Measurements from ENCODE around the gene EFCAB10.
"Not testable (repeated sequence)": the region's sequence is repeated elsewhere in the genome, so short reads cannot be mapped to it uniquely, and the experiment has no call there.

DNA sequence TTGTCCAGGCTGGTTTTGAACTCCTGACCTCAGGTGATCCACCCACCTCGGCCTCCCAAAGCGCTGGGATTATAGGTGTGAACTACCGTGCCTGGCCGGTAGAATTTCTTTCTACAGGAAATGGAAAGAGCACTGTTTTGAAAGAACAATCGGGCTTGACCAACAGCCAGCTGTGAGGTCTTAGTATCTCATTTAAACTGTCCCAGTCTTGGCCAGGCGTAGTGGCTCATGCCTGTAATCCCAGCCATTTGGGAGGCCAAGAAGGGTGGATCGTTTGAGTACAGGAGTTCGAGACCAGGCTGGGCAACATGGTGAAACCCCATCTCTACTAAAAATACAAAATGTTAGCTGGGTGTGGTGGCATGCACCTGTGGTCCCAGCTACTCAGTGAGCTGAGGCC is 17.8 kb upstream of the EFCAB10 start:
- not testable (repeated sequence) for TF ChIP-seq CTCF, POLR2A, EP300 (IDR thresholded peaks at IDR 0.05)
